Islet precursor cell (in vitro differentiated cells): Measurements from ENCODE around the gene PCK2.
"Not testable (repeated sequence)": the region's sequence is repeated elsewhere in the genome, so short reads cannot be mapped to it uniquely, and the experiment has no call there.

Experiments used
- DNase-seq: peaks from one replicate; pipeline ENCODE4 v3.0.0-alpha.2; 2018

PCK2 gene

DNA sequence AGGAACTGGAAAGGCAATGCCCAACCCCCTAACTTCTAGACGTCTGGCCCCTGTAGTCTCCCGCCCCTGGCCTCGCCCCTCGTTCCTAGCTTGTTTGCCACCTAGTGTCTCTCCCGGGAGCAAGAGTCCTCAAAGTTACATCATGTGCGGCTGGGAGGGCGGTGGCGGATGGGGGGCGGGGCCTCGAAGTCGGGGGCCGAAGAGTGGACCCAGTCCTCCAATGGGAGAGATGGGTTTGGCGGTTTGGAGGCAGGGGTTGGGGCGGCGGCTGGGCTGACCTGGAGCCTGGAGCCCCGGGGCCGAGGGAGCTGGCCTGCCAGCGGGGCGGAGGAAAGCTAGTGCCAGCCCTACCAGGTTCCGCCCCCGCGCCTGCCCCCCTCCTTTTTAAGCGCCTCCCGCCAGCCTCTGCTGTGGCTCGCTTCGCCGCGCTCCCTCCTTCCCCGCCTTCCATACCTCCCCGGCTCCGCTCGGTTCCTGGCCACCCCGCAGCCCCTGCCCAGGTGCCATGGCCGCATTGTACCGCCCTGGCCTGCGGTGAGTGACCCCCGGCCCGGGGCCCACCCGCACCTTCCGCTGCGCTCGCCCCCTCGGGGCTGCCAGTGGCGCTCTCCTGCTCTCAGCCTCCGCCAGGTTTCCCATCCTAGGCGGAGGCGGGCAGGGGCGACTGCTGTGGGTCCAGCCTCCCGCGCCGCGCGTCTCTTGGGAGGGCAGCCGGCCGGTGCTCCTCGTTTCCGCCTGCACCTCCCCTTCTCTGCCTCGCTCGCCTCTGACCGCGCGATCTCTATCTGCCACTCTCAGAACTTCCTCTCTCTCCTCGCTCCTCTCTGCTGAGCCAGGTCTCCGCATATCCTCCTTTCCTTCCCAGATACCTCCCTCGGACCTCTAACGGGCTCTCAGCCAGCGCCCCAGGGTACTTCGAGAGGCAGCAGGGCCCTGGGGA, at the start of gene PCK2:
PCK2 (plus strand) TSS at position 411 of the 940 bp plus-strand sequence; CDS start at position 506, 95 bp downstream.
- DNase-seq: peak; percentile 99

DNA sequence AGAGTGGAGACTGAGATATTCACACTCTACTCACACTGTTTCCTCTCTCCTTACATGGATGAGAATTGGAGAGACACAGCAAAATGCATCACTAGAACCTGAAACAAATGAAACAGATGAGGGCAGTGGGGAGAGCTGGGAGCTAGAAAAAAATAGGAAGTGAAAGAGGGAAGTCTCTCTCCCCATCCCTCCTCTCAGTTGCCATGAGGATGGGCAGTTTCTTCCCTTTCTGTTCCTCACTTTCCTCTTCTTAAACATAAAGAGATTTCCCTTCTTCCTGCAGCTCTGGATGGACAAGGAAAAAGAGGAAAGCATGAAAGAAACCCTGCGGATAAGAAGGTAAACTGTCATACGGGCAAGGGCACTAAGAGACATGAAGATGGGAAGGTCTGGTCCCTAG, 45.1 kb upstream of the PCK2 start:
- not testable (repeated sequence) for DNase-seq

DNA sequence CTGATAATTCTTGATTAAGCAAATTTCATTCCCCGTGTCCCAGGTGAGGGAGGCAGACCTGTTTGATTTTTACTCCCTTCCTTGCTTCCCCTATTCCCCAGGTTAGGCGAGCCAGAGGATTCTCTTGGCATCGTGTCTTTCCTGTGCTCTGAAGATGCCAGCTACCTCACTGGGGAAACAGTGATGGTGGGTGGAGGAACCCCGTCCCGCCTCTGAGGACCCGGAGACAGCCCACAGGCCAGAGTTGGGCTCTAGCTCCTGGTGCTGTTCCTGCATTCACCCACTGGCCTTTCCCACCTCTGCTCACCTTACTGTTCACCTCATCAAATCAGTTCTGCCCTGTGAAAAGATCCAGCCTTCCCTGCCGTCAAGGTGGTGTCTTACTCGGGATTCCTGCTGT, 43.4 kb upstream of the PCK2 start:
- not testable (repeated sequence) for DNase-seq

DNA sequence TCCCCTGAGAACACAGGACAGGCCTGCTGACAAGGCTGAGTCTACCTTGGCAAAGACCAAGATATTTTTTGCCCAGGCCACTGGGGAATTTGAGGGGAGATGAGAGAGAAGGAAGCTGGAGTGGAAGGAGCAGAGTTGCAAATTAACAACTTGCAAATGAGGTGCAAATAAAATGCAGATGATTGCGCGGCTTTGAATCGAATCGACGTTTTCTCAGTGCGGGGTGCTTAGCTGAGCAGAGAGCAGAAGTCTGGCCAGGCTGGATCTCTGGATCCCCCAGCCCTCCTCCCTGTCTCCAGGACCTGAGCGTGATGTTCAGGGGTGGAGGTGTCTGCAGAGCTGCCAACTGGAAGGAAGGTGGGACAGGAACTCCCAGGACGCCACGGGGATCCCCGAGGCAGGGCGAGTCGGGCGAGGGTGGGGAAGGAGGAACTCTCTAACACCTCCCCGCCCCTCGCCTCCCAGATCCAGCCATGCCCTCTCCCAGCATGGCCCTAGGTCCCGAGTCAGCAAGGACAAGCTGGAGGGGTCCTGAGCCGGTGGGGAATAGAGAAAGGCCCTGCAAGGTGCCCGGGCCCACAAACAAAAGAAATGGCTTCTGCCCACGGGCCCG, 42.8 kb upstream of the PCK2 start:
- no peak for DNase-seq

DNA sequence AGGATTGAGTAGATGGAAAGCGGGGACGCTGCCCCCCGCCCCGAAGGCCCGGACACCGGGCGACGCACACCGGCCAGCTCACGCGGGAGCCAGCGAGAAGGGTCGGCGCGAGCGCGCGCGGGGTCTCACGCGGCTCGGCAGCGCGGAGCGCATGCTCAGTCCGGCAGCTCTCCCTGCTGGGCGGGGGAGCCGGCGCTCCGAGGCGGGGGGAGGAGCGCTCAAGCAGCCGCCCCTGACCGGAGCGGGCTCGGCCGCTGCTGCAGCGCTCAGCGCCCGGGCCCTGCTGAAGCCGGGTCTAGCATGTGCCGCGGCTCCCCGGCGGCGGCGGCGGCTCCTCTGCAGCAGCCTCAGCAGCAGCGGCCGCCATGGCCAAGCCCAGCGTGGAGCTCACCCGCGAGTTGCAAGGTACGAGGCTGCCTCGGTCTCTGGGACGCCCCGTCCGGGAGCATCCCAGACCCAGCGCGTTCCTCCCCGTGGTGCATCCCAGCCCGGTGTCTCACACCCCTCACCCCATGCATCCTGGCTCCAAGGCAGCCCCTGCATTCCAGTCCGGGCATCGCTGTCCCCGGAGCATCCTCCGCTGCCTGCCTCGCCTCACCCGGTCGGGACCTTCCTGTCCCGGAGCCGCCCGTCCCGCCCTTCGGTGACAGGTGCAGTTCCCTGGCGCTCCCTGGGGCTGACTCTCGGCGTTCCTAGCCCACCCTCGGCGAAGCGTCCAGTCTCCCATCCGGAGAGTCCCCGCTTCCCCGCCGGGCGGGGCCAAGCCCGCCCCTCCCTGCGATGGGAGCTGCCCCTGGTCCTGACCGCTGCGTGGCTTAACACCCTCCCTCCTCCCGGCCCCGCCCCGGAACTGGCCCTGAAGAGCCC, 42.1 kb upstream of the PCK2 start, which contains the start of gene CARMIL3:
CARMIL3 (plus strand) TSS at position 221 of the 867 bp plus-strand sequence; CDS start at position 366, 145 bp downstream.
- peak; percentile 82 for DNase-seq

DNA sequence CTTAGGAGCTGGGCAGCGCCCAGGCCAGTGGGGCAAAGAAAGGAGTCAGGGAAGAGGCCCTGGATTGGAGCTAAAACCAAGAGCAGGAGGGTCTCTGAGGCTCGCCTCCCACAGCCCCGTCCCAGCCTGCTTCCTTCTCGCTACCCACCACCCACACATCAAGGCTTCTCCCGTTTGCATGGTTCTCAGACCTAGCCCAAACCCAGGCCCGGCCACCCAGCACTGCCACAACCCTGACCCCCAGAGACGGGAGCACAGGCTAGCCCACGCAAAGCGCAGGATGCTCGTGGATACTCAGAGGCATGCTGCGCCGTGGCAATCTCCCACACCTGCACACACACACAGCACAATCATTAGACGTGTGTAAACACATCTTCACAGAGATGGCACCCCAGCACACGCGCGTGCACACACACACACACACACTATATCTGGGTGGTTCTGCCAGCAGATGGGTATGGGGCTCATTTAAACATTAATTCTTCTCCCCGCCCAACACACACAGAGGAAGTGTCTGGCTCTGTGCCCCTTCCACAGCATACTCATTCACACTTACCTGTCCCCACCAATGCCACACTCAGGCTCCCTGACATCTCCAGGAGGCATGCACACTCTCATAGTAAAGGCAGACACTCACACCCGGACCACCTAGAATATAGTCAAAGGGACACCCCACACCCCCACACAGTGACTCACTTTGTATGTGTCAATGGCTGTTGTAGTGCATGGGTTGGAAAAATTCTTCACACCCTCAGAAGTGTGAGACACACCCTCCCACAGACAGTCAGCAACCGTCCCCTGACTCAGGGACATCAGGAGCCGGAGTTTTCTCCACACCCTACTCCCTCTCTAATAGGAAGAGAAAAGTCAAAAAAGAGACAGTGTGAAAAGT, 41.2 kb upstream of the PCK2 start:
- DNase-seq: no peak

DNA sequence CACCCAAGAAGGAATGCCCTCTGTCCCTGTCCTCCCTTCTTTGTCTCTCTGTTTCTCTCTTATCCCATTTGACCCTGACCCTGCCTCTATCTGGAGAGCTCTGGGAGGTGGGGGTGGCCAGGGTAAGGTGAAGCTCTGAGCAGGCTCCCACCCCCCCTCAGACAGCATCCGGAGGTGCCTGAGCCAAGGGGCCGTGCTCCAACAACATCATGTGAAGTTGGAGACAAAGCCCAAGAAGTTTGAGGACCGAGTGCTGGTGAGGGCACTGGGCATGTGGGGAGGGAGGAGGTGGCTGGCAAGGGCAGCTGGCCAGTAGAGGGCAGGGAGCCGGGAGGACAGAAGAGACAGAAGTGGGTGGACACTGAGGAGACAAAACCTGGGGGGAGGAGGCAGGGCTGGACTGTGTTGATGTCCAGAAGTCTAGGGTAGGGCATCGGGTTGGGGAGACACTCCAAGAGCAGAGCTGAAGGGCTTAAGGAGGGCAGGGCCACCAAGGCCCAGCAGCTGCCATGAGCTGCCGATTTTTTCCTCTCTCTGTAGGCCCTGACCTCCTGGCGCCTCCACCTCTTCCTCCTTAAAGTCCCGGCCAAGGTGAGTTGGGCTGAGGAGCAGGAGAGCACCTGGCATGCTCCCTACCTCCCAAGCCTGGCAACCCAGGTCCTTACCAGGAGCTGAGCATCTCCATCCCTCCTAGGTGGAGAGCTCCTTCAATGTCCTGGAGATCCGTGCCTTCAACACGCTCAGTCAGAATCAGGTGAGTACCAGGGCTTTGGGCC, 40.4 kb upstream of the PCK2 start:
- DNase-seq: no peak

DNA sequence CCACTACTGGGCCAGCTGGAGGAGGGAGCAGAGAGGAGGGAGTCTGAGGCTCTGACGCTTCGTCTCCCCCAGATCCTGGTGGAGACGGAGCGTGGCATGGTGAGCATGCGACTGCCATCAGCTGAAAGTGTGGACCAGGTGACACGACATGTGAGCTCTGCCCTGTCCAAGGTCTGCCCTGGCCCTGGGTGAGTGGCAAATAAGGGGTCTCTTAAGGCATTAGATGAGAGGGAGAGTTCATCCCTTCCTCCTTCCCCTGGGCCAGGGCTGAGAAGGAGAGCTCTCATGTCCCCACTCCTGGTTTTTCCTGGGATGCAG, 39.8 kb upstream of the PCK2 start:
- no peak for DNase-seq

DNA sequence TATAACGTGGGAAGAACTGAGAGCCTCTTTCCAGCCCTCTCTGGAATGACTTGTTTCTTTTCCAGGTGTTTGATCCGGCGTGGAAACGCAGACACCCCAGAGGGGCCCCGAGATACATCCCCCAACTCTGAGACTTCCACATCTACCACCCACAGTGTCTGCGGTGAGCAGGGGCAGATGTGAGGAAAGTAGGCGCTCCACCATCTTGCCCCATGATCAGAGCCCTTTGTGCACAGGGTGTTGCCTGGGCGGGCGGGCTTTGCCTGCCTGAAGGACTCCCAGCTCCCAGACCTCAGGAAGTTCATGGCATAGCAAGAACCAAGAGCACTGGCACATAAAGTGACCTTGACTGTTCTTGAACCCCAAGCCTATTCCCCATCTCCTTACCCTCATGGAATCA, 39.5 kb upstream of the PCK2 start:
- DNase-seq: no peak

DNA sequence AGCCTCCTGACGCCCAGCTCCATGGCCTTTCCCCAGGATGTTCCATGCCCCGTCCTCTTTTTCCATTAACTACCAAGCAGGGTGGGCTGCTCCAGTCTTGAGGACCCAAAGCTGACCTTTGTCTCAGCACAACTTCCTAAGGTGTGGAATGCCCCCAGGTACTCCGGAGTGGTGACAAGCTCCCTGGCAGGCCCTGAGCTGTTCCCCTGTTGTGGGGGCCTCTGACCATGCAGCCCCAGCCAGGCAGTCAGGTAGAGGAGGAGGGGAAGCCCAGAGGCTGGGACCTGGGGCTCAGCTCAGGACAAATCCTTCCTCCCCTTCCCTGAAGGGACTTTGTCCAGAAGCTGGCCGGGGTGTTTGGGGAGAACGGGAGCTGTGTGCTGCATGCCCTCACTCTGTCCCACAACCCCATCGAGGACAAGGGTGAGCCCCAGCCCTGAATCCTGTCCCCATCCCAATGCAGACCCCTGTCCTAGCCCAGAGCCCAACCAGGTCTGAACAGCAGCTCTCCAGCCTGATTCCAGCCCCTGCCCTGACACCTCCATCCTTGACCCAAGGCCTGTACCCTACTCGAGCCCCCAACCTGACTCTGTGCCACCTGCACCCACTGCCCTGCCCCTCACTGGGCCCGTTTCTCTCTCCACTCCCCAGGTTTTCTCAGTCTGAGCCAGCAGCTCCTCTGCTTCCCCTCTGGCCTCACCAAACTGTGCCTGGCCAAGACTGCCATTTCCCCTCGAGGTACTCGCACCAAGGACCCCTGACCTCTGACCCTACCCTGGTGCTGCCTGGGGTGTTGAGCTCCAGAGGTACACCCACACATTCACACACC, 37.9 kb upstream of the PCK2 start:
- no peak for DNase-seq

DNA sequence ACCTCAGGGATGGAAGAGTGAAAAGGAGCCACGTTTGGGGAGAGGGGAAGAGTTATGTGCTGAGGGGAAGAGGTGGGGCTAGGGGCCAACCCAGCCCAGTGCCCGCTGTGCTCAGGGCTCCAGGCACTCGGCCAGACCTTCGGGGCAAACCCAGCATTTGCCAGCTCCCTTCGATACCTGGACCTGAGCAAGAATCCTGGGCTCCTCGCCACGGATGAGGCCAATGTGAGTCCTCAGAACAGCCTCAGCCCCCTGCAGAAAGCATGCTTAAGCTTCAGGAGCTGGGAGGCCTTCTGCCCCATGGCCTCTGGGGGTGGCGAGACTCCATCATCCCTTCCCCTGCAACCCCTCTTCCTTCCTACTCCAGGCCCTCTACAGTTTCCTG, 37.3 kb upstream of the PCK2 start:
- no peak for DNase-seq

DNA sequence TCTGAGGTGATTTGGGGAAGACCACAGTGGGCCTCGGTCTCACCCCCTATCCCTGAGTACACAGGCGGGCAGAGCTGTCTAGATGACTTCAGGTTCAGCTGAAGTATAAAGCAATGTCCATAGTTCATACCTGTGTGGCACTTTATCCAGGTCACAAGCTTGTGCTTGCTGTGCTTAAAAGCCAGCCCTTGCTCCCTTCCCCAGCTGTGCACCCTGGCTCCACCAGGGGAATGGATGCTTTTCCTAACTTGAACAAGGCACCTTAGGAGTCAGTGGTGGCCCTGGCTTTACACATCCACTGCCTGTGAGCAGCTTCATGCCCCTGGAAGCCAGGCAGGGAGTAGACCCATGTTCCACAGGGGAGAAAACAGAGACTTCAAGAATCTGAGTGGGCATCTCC, 36.8 kb upstream of the PCK2 start:
- no peak for DNase-seq

DNA sequence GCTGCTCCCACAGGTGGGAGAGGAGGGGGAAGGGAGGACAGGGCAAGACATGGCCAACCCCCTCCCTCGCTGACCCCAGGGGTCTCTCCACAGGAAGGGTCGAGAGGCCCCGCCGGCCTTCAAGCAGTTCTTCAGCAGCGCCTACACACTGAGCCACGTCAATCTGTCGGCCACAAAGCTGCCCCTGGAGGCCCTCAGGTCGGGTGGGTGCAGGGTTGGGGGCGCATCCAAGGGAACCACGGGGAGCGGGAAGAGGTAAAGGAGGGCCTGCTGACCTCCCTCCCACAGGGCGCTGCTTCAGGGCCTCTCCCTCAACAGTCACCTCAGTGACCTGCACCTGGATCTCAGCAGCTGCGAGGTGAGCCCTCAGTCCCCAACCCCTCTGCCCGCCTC, 36.2 kb upstream of the PCK2 start:
- no peak for DNase-seq

DNA sequence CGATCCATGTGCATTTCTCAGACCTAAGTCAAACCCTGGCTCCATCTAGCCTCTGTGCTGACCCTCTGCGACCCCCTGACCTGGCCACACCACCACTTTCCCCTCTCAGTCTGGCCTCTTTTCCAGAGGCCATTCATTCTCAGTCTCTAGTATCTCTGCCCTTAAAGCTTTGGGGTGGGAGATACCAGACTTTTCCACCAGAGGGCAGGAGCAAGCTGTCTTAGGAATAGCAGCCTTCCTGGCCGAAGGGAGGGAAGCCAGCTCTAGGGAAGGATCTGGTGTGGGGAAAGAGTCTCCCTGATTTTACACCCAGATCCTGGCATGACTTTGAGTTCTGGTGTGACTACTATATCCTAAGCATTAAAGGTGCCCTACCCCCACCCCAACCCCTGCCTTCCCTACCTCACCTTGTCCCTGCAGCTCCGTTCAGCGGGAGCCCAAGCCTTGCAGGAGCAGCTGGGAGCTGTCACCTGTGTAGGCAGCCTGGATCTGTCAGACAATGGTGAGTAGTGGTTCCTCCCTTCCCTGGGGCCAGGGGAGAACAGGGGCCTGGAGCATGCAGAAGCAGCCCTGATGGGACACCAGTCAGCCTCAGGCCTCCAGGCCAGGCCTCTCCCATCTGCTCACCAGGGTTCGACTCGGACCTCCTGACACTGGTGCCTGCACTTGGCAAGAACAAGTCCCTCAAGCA, 35.7 kb upstream of the PCK2 start:
- DNase-seq: peak; percentile 76

DNA sequence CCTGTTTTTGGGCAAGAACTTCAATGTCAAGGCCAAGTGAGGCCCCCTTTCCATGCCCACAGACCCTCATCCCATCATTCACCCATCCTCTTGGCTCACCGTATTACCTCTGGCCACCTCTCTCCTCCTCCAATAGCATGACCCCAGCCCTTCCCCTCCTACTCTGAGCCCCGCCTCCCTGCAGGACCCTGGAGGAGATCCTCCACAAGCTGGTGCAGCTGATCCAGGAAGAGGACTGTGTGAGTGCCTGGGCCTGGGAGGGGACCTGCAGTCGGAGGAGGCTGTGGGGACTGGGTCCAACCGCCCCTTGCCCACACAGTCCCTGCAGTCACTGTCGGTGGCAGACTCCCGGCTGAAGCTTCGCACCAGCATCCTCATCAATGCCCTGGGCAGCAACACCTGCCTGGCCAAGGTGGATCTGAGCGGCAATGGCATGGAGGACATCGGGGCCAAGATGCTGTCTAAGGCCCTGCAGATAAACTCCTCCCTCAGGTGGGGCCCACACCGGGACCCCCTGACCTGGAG, 35.1 kb upstream of the PCK2 start:
- no peak for DNase-seq

DNA sequence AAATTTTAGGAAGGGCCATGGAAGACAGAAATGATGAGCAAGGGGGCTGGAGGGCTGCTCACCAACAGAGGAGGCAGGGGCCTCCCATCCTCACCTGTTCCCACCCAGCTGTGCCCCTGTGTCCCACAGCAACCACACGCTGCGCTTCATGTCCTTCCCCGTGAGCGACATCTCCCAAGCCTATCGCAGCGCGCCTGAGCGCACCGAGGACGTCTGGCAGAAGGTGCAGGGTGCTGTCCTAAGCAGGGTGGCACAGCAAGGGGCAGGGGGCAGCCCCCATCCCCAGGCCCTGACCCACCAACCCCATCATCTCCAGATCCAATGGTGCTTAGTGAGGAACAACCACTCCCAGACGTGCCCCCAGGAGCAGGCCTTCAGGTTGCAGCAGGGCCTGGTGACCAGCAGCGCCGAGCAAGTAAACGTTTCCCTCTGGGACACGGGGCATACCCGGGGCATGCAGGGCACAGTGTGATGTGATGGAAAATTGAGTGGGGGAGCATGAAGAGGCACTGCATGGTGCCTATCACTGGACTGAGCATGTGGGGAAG, 34.2 kb upstream of the PCK2 start:
- DNase-seq: no peak

DNA sequence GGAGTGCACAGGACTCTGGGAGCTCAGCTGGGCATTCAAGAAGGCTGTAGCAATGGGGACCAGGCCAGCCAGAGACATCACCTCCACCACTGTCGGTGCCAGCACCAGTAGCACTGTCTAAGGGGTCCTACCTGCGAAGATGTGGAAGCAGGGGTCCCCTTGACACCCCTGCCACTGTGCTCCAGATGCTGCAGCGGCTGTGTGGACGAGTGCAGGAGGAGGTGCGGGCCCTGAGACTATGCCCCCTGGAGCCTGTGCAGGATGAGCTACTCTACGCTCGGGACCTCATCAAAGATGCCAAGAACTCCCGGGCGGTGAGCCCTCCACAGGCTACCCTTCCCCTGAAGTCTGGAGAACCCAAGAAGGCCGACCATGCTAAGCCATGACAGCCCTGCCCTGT, 33.7 kb upstream of the PCK2 start:
- DNase-seq: no peak

DNA sequence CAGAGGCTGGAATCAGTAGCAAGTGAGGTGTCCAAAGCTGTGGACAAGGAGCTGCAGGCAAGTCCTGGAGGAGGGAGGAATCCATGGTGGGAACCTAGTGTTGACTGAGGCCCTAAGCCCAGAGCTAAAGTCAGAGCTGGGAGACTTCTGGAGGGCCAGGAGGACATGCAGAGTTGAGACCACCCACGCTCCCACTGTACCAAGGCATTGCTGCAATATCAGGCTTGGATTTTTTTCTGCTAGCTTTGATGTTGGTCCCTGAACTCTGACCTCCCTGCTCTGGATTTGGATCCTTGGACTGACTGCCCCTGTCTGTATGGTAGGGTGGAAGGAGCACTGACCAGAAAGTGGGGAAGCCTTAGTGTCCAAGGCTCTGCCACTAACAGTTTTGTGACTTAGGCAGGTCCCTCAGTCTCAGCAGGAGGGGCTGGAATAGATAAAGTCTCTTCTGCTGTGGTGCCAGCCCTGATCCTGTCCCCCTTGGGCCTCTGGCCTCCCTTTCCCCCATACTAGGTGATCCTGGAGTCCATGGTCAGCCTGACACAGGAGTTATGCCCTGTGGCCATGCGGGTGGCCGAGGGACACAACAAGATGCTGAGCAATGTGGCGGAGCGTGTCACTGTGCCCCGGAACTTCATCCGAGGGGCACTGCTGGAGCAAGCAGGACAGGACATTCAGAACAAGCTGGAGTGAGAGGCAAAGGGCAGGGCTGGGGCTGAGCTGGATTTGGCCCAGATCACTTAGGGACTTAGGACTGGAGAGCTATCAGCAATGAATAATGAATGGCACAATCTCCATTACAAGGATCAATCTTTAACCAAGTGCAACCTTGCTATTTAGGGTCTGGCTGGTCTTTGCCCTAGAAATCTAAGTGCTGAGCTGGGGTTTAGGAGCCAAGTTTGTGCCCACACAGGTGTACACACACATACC, 32.9 kb upstream of the PCK2 start:
- no peak for DNase-seq
